HG03457 (cell line): Measurements from ENCODE around the gene RASA1.
A peak's percentile ranks its signal among the peaks of the same experiment; 100 is the strongest.
"Not testable (repeated sequence)": the region's sequence is repeated elsewhere in the genome, so short reads cannot be mapped to it uniquely, and the experiment has no call there.

Experiments
- ATAC-seq: cut with Tn5 transposase; IDR thresholded peaks from one replicate; pipeline ENCODE4 v1.9.1; 2021; ENCODE audit warnings: moderate number of reproducible peaks; ENCODE audit not compliant: unreplicated experiment

The RASA1 gene

DNA sequence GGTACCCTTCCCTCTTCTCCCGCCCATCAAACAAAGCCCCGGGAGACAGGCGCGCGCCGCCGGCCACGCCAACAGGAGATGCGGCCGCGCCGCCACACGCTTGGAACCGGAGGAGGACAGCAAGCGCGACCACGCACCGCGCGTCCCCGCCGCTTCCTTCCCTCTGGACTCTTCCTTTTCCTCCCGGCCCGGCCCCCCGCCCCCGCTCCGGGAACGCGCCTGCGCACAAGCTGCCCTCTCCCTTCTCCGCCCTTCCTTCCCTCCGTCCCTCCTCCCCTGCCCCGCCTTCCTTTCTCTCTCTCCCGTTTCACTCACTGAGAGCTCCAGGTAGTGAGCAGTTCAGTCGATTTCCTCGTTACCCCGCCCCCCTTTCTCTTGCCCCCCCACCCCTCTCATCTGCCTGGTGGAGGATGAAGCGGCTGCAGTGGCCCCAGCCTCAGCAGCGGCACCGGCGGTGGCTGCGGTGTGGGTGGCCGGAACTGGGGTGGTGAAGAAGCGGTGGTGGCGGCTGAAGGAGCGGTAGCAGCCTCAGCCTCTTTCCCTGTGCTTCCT lies at the start of gene RASA1:
RASA1 (plus strand) TSS at position 310 of the 552 bp plus-strand sequence. CDS start 569 bp downstream, outside the sequence.
- ATAC-seq: peak; percentile 46

DNA sequence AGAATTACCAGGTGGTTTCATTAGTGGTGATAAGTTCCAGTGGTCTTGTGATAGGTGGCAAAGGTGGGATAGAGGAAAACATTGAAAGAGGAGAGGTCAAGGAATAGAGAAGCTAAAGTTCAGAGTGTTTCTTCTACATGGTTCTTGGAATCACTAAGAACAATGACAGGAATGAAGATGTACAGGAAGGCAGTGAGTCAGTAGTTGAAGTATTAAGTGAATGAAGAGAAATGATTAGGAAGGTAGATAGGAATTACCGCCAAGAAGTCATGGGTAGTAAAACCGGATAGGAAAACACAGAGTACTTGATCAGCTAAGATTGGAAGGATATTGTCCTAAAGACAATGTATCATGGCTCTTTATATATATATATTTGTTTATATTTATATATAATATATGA lies 37.9 kb upstream of the RASA1 start:
- no peak for ATAC-seq

GRCh38 chr5:87231037-87231808 lies 36.5 kb upstream of the RASA1 start:
- peak; percentile 95 for ATAC-seq

- no peak for ATAC-seq
Measured at GRCh38 chr5:87233143-87233542, 34.5 kb upstream of the RASA1 start.

GRCh38 chr5:87241555-87241954 lies 26.1 kb upstream of the RASA1 start:
- ATAC-seq: no peak

DNA sequence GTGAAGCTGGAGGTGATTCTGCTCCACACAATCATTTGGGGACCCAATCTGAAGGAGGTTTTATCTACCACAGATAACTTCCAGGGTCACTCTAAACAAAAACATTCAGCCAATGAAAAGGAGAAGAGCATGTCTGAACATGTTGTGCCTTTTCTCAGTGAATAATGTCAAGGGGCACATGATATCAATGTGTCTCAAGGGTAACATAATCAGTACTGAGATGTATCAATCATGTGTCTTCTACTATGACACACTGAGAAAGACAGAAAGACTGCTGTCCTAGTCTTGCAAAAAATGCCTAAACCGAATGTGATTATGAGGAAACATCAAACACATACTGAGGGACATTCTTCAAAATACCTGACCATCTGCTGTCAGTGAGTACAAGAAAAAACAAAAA lies 25.4 kb upstream of the RASA1 start:
- ATAC-seq: no peak

- ATAC-seq: no peak
Measured at GRCh38 chr5:87243161-87243844, 24.4 kb upstream of the RASA1 start.

GRCh38 chr5:87245451-87245850 lies 22.2 kb upstream of the RASA1 start:
- ATAC-seq: no peak

- no peak for ATAC-seq
Measured at GRCh38 chr5:87246061-87246460, 21.6 kb upstream of the RASA1 start.

GRCh38 chr5:87252283-87252605 lies 15.4 kb upstream of the RASA1 start:
- ATAC-seq: no peak

GRCh38 chr5:87254035-87254434 lies 13.6 kb upstream of the RASA1 start:
- ATAC-seq: no peak

GRCh38 chr5:87258507-87258906 lies 9.2 kb upstream of the RASA1 start:
- no peak for ATAC-seq

DNA sequence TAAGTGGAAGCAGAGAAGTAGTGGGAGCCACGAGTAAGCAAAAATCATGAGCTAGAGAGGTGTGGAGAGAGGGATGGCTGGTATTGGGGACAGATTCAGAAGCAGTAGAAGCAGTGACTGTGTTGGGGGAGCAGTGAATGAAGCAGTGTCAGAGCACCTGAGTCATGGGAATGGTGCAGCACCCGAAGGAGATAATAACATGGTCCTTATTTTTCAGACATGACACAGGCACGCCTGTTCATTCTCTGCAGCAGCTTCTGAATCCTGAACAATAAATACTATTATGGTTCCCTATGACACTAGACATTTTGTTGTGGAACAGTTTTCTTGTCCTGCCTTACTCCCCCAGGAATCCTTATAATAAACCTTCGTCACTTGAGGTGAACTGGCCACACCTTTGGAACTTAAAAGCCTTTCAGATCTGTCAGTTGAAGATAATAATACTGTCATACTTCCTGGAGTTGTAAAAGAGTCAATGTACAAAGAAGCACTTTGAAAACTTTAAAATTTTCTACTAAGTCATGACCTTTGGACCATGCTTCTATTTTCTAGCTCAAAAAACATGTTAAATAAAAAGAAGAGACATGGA lies 7.0 kb upstream of the RASA1 start:
- no peak for ATAC-seq

- no peak for ATAC-seq
Measured at GRCh38 chr5:87263498-87263897, 4.2 kb upstream of the RASA1 start.

- ATAC-seq: peak; percentile 13
Measured at GRCh38 chr5:87266914-87267573, 639 bp upstream of the RASA1 start.

GRCh38 chr5:87268126-87268969 lies 665 bp downstream of the RASA1 start:
- ATAC-seq: peak; percentile 44

GRCh38 chr5:87268970-87269377 lies 1.3 kb downstream of the RASA1 start:
- no peak for ATAC-seq

DNA sequence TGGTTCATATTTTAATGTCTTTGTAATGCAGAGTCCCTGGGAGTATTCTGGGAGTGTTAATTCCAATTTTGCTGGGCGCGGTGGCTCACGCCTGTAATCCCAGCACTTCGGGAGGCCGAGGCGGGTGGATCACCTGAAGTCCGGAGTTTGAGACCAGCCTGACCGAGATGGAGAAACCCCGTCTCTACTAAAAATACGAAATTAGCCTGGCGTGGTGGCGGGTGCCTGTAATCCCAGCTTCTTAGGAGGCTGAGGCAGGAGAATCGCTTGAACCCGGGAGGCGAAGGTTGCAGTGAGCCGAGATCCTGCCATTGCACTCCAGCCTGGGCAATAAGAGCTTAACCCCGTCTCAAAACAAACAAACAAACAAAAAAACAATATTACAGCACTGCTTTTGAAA lies 3.2 kb downstream of the RASA1 start:
- ATAC-seq: not testable (repeated sequence)

DNA sequence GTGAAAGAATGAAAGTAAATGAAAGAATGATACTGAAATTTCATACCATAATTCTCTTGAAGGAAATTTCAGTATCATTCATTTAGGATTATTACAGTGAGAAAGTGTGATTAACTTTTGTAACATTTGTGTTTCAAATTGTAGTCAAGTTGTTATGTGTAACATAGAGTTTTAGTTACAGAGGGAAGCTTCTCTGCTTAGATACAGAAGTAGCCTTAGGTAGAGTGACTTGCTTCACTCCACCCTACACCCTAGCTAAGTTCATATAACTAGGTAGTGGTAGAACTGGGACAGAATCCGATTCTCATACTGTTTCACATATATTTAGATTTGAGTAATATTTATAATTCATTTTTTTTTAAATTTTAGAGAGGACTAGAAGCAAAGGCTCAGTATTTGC lies 9.0 kb downstream of the RASA1 start:
- ATAC-seq: no peak

GRCh38 chr5:87277279-87277835 lies 9.7 kb downstream of the RASA1 start:
- no peak for ATAC-seq
